GM10266 (cell line): ENCODE data around the gene P2RX5.

ENCODE experiments used
- DNase-seq: peaks from one replicate; pipeline ENCODE4 v3.0.0; 2012; ENCODE audit errors: extremely low spot score
- CTCF ChIP-seq: IDR thresholded peaks from 2 replicates; pipeline ENCODE4 v1.5.1; 2012; ENCODE audit warnings: mild to moderate bottlenecking, low read depth; ENCODE audit not compliant: control insufficient read depth, insufficient read depth; ENCODE audit errors: missing control alignments

The P2RX5 gene

GRCh38 chr17:3639981-3640596 lies 55.9 kb downstream of the P2RX5 start:
- no peak for TF ChIP-seq CTCF
- DNase-seq, result no peak

GRCh38 chr17:3636908-3637373 lies 59.0 kb downstream of the P2RX5 start:
- DNase-seq, result no peak
- no peak for TF ChIP-seq CTCF

GRCh38 chr17:3636154-3636907 lies 59.6 kb downstream of the P2RX5 start, which contains the start of the genes CTNS and SHPK:
Gene CTNS, plus strand, starts transcription at chr17:3636760. Its CDS starts 3,447 bp downstream, at chr17:3640207.
Gene SHPK, minus strand, starts transcription at chr17:3636250. Its CDS starts 31 bp downstream, at chr17:3636219.
- no peak for TF ChIP-seq CTCF
- DNase-seq, result peak; percentile 99

GRCh38 chr17:3635474-3636153 lies 60.3 kb downstream of the P2RX5 start:
- no peak for DNase-seq
- peak; percentile 1 for TF ChIP-seq CTCF

GRCh38 chr17:3632287-3632686 lies 63.7 kb downstream of the P2RX5 start:
- DNase-seq, result no peak
- no peak for TF ChIP-seq CTCF

- no peak for TF ChIP-seq CTCF
Measured at GRCh38 chr17:3630781-3631180, 65.2 kb downstream of the P2RX5 start.

More at GRCh38 chr17:3630781-3631180, 65.2 kb downstream of the P2RX5 start:
- DNase-seq, result no peak
